Naive thymus-derived CD4-positive, alpha-beta T cell (primary cell): ENCODE results near the gene DISP3. TPM values are rescaled to one million over a fixed set of nuclear protein-coding genes. Genes with fewer than 3 reads are reported as not detected.

Experiments
- ATAC-seq: fragments of 150-1000 bp; cut with Tn5 transposase; 2 replicates; pipeline ENCODE4 v1.10.0; 2021; ENCODE audit warnings: mild to moderate bottlenecking, moderate library complexity
- CTCF ChIA-PET: fragments of 350-600 bp; sonication (Branson Sonifier 250); formaldehyde crosslinking; loops from one replicate; lab custom pipeline; 2021; ENCODE audit warnings: antibody characterized with exemption; lab: Charles Lee
- POLR2A ChIA-PET: fragments of 350-600 bp; sonication (Branson Sonifier 250); formaldehyde crosslinking; loops from one replicate; lab custom pipeline; 2021; ENCODE audit warnings: antibody characterized with exemption, inconsistent platforms; lab: Charles Lee
- DNase-seq, 9 donors: peaks; one replicate each; pipeline versions ENCODE4 v3.0.0 to v3.0.0-alpha.2; 2020 to 2022; ENCODE audit warnings: mixed read lengths in 1 of 9
- H3K27ac ChIP-seq: one replicate; pipeline ENCODE4 v1.7.0; 2013; ENCODE audit warnings: mild to moderate bottlenecking, low read depth, low read length, moderate library complexity
- H3K27me3 ChIP-seq, 2 donors: one replicate each; pipeline ENCODE4 v1.7.0; 2013; ENCODE audit warnings: low read length in 2 of 2, mild to moderate bottlenecking in 2 of 2, moderate library complexity in 2 of 2; ENCODE audit not compliant: control insufficient read depth in 2 of 2, insufficient read depth in 2 of 2
- H3K36me3 ChIP-seq, 3 experiments: 1 replicate in 2 of 3; 2 replicates in 1 of 3; pipeline ENCODE4 v1.7.0; 2013; ENCODE audit warnings: low read length in 3 of 3, mild to moderate bottlenecking in 3 of 3, moderate library complexity in 1 of 3; ENCODE audit not compliant: insufficient read depth in 3 of 3, control insufficient read depth in 2 of 3
- H3K4me1 ChIP-seq, 2 donors: one replicate each; pipeline ENCODE4 v1.7.0; 2013; ENCODE audit warnings: low read length in 2 of 2, mild to moderate bottlenecking in 2 of 2, moderate library complexity in 1 of 2; ENCODE audit not compliant: control insufficient read depth in 2 of 2, insufficient read depth in 2 of 2
- H3K4me3 ChIP-seq: 2 replicates; pipeline ENCODE4 v1.7.0; 2013; ENCODE audit warnings: mild to moderate bottlenecking, low read length
- H3K9me3 ChIP-seq, 3 experiments: 1 replicate in 2 of 3; 2 replicates in 1 of 3; pipeline ENCODE4 v1.7.0; 2013; ENCODE audit warnings: low read length in 3 of 3; ENCODE audit not compliant: control insufficient read depth in 2 of 3
- H3K27ac Mint-ChIP-seq, 9 donors: one replicate each; pipeline ENCODE4 v1.8.0; 2020 to 2022; ENCODE audit warnings: mixed read lengths in 9 of 9, mild to moderate bottlenecking in 8 of 9, moderate library complexity in 5 of 9, inconsistent platforms in 2 of 9
- H3K27me3 Mint-ChIP-seq, 5 donors: one replicate each; pipeline ENCODE4 v1.8.0; 2021 to 2022; ENCODE audit warnings: mixed read lengths in 5 of 5, mild to moderate bottlenecking in 1 of 5
- H3K36me3 Mint-ChIP-seq, 5 donors: one replicate each; pipeline ENCODE4 v1.8.0; 2020 to 2022; ENCODE audit warnings: mixed read lengths in 5 of 5, mild to moderate bottlenecking in 3 of 5, inconsistent platforms in 1 of 5
- H3K4me1 Mint-ChIP-seq, 7 donors: one replicate each; pipeline ENCODE4 v1.8.0; 2020 to 2022; ENCODE audit warnings: mixed read lengths in 7 of 7, mild to moderate bottlenecking in 3 of 7, inconsistent platforms in 1 of 7
- H3K4me3 Mint-ChIP-seq, 10 donors: one replicate each; pipeline ENCODE4 v1.8.0; 2020 to 2022; ENCODE audit warnings: mild to moderate bottlenecking in 10 of 10, mixed read lengths in 10 of 10, moderate library complexity in 6 of 10, inconsistent platforms in 2 of 10
- H3K9me3 Mint-ChIP-seq, 11 donors: one replicate each; pipeline ENCODE4 v1.8.0; 2020 to 2022; ENCODE audit warnings: mixed read lengths in 11 of 11, mild to moderate bottlenecking in 4 of 11, inconsistent platforms in 1 of 11, moderate library complexity in 1 of 11
- intact Hi-C, 2 donors: fragments of 100-400 bp; cut with micrococcal nuclease; formaldehyde crosslinking; loops; one replicate each; pipeline ENCODE4 v1.15.1; 2023
- polyA plus RNA-seq, 2 donors: library from polyadenylated mRNA; unstranded; fragments of 300-500 nt; fragmentation: Illumina TruSeq; gene quantifications; one replicate each; pipeline ENCODE4 v1.2.3, GENCODE V29; 2021
- total RNA-seq, 6 experiments: library from RNA in 5 of 6; stranded (reverse) in 5 of 6; gene quantifications; 1 replicate in 5 of 6; 2 replicates in 1 of 6; pipeline ENCODE4 v1.2.3 and lab custom pipeline; 2021 to 2026

Gene DISP3
- total and polyA plus RNA-seq, 7 experiments from 2014 or later: 0.14 to 0.95 (median 0.46) TPM

DNA sequence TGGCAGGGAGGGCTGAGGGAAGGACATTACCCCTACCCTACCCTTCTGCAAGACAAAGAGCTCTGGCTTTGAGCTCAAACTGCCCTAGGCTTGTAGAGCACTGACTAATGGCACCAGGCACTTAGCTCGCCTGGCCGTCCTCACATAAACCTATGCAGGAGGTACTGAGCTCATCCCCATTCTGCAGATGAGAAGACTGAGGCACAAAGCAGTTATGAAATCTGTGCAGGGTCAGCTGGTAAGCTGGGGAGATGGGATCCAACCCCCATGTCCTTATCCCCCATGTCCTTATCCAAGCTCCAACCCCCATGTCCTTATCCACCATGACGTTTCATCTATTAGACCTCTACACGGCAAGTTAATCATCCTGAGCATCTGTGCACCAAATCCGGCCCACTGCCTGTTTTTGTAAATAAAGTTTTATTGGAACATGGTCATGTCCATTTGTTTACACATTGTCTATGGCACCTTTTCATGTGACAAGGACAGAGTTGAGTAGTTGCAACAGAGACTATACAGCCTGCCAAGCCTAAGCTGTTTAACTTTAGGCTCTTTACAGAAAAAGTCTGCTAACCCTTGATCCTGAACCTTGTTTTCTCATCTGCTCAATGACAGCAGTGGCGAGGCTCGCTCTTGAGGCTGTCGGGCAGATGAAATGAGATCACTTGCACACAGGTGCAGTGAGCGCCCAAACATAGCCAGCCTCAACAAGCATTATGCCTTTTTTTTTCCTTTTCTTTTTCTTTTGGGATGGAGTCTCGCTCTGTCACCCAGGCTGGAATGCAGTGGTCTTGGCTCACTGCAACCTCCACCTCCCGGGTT is 88.5 kb downstream of the DISP3 start:
- H3K9me3 Mint-ChIP-seq: no peaks in the 10 kb centered on the region
- peaks cover 4 to 41% (median 11%) of the 10 kb centered on the region in 5 donors for H3K27me3 Mint-ChIP-seq
- intact Hi-C loops: no loop called here
- DNase-seq (no peak), ATAC-seq (no peak)
- POLR2A ChIA-PET: no interaction called here
- Histone ChIP-seq H3K27ac (no peak overlapping the region), H3K9me3 (no peaks in the 10 kb centered on the region), H3K4me3 (no peak overlapping the region), H3K36me3 (no peaks in the 10 kb centered on the region), H3K4me1 (no peaks in the 10 kb centered on the region), H3K27me3 (no peaks in the 10 kb centered on the region)
- H3K27ac Mint-ChIP-seq: no peak overlapping the region
- CTCF ChIA-PET: no interaction called here
- H3K36me3 Mint-ChIP-seq: peaks cover 0 to 3% (median 0%) of the 10 kb centered on the region in 5 donors
- H3K4me3 Mint-ChIP-seq: no peak overlapping the region
- H3K4me1 Mint-ChIP-seq: peaks cover 0 to 13% (median 3%) of the 10 kb centered on the region in 7 donors

- CTCF ChIA-PET: no interaction called here
Observed at GRCh38 chr1:11568687-11569086, 89.7 kb downstream of the DISP3 start.

DNA sequence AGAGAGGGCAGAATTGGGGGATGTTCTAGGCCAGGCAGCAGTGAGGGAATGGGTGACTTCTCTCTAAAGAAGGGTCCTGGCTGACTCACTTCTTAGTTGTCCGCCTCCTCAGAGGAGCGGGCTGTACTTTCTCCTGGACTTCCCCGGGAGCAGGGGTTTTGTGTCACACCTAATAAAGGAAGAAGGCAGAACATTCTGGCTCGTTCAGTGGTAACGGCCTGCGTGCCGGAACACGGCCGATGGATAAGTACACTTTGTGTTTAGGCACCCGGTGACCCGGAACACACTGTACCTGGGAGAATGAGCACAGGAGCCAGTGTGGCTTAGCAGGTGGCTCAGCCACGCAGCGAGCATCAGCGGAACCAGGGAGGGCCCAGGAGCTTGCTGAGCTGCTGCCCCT is 90.6 kb downstream of the DISP3 start:
- no peak overlapping the region for H3K4me3 ChIP-seq
- DNase-seq: no peak
- no peak overlapping the region for H3K27ac ChIP-seq
- no peaks in the 10 kb centered on the region for H3K9me3 ChIP-seq
- POLR2A ChIA-PET: no interaction called here
- H3K4me1 Mint-ChIP-seq: peaks cover 0 to 13% (median 0%) of the 10 kb centered on the region in 7 donors
- no peak overlapping the region for H3K27ac Mint-ChIP-seq
- intact Hi-C loops: no loop called here
- H3K27me3 ChIP-seq: no peaks in the 10 kb centered on the region
- H3K9me3 Mint-ChIP-seq: no peaks in the 10 kb centered on the region
- H3K4me1 ChIP-seq: no peaks in the 10 kb centered on the region
- H3K36me3 Mint-ChIP-seq: no peaks in the 10 kb centered on the region
- H3K27me3 Mint-ChIP-seq: peaks cover 0 to 30% (median 7%) of the 10 kb centered on the region in 5 donors
- CTCF ChIA-PET: no interaction called here
- H3K36me3 ChIP-seq: no peaks in the 10 kb centered on the region
- H3K4me3 Mint-ChIP-seq: no peak overlapping the region
- no peak for ATAC-seq

More at GRCh38 chr1:11568687-11569086, 89.7 kb downstream of the DISP3 start:
- H3K4me3 Mint-ChIP-seq: no peak overlapping the region
- POLR2A ChIA-PET: interaction anchor here (0.6 kb wide), 1 partner anchor 513 kb away, joined by 3 read pairs; no protein-coding TSS in a partner anchor
- ATAC-seq (no peak), DNase-seq (no peak)
- Histone ChIP-seq H3K4me3 (no peak overlapping the region), H3K4me1 (no peaks in the 10 kb centered on the region), H3K9me3 (no peaks in the 10 kb centered on the region), H3K27ac (no peak overlapping the region), H3K27me3 (no peaks in the 10 kb centered on the region), H3K36me3 (no peaks in the 10 kb centered on the region)
- H3K27ac Mint-ChIP-seq: no peak overlapping the region
- intact Hi-C loops: no loop called here
- peaks cover 0 to 13% (median 0%) of the 10 kb centered on the region in 7 donors for H3K4me1 Mint-ChIP-seq
- H3K36me3 Mint-ChIP-seq: no peaks in the 10 kb centered on the region
- H3K9me3 Mint-ChIP-seq: no peaks in the 10 kb centered on the region
- H3K27me3 Mint-ChIP-seq: peaks cover 0 to 36% (median 9%) of the 10 kb centered on the region in 5 donors

DNA sequence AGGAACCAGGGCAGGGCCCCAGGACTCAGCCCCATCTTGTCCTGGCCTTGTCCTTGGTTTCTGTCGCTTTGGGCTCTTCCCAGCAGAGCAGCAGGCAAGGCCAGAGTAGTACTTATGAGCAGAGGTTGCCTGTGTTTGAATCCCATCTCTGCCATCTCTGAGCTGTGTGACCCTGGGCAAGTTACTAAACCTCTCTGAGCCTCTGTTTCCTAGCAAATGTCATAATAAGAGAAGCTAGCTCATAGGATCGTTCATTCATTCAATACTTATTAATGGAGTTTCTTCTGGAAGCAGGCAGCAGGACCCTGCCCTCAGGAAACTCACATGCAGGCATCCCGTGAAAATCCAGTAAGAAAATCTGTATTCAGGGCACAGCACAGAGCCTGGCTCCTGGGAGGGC is 91.0 kb downstream of the DISP3 start:
- no peaks in the 10 kb centered on the region for H3K27me3 ChIP-seq
- no peaks in the 10 kb centered on the region for H3K9me3 ChIP-seq
- no peak for ATAC-seq
- H3K4me1 ChIP-seq: no peaks in the 10 kb centered on the region
- H3K36me3 ChIP-seq: no peaks in the 10 kb centered on the region
- Mint-ChIP-seq H3K27me3 (peaks cover 0 to 30% (median 7%) of the 10 kb centered on the region in 5 donors), H3K36me3 (no peaks in the 10 kb centered on the region), H3K4me1 (peaks cover 0 to 13% (median 0%) of the 10 kb centered on the region in 7 donors), H3K27ac (no peak overlapping the region), H3K4me3 (no peak overlapping the region), H3K9me3 (no peaks in the 10 kb centered on the region)
- DNase-seq: no peak
- CTCF ChIA-PET: no interaction called here
- POLR2A ChIA-PET: no interaction called here
- intact Hi-C loops: no loop called here
- no peak overlapping the region for H3K27ac ChIP-seq
- no peak overlapping the region for H3K4me3 ChIP-seq

- no peak for DNase-seq
- Histone ChIP-seq H3K4me3 (no peak overlapping the region), H3K36me3 (no peaks in the 10 kb centered on the region), H3K4me1 (no peaks in the 10 kb centered on the region), H3K9me3 (no peaks in the 10 kb centered on the region), H3K27me3 (no peaks in the 10 kb centered on the region), H3K27ac (no peak overlapping the region)
- Mint-ChIP-seq H3K36me3 (no peaks in the 10 kb centered on the region), H3K27me3 (peaks cover 0 to 28% (median 7%) of the 10 kb centered on the region in 5 donors), H3K4me1 (peaks cover 0 to 12% (median 0%) of the 10 kb centered on the region in 7 donors), H3K4me3 (no peak overlapping the region), H3K27ac (no peak overlapping the region), H3K9me3 (no peaks in the 10 kb centered on the region)
- CTCF ChIA-PET: no interaction called here
- POLR2A ChIA-PET: no interaction called here
- intact Hi-C loops: no loop called here
- no peak for ATAC-seq
Observed at GRCh38 chr1:11570821-11571380, 91.9 kb downstream of the DISP3 start.

DNA sequence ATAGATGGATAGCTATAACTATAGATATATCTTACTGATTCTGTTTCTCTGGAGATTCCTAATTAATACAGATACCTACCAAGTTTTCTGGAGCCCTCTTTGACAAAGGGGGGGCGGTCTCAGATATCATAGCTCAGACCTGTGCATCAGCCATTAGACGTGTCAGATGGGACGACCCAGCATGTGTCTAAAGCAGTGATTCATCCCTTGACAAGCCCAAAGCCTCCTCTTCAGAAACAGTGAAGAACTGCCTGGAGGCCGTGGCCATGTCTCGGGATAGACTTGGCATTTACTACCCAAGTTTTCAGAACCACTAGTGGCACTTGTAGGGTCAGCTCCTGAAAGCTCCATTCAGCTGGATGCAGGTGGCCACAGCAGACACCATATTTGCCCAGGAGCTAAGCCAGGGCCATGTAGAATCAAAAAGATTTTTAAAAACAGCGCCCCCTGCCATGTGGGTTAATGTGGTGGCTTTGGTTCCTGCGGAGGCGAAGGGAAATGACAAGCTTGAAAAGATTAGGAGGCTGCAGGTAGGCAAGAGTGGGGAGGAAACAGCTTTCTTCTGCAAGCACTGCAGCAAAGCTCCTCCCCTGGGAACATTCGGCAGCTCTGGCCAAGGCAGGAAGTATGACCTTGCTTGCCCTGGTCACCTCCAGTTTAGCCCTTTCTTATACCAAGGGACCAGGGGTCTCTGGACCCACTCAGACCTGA is 93.1 kb downstream of the DISP3 start:
- CTCF ChIA-PET: no interaction called here

More for the DNA sequence above, 93.1 kb downstream of the DISP3 start:
- Mint-ChIP-seq H3K27ac (no peak overlapping the region), H3K4me1 (peaks cover 0 to 12% (median 0%) of the 10 kb centered on the region in 7 donors), H3K4me3 (no peak overlapping the region), H3K36me3 (no peaks in the 10 kb centered on the region), H3K9me3 (no peaks in the 10 kb centered on the region), H3K27me3 (peaks cover 0 to 25% (median 7%) of the 10 kb centered on the region in 5 donors)
- DNase-seq: peak in 4 of 9 donors; percentile 5 to 12 (median 7)
- Histone ChIP-seq H3K4me3 (no peak overlapping the region), H3K27ac (no peak overlapping the region), H3K27me3 (no peaks in the 10 kb centered on the region), H3K9me3 (no peaks in the 10 kb centered on the region), H3K4me1 (no peaks in the 10 kb centered on the region), H3K36me3 (no peaks in the 10 kb centered on the region)
- ATAC-seq: no peak
- POLR2A ChIA-PET: no interaction called here
- intact Hi-C loops: no loop called here
